Glutamatergic neuron (in vitro differentiated cells): Measurements from ENCODE around the gene COL20A1. TPM values are rescaled to one million over a fixed set of nuclear protein-coding genes. Genes with fewer than 3 reads are reported as not detected.
"Not testable (repeated sequence)": the region's sequence is repeated elsewhere in the genome, so short reads cannot be mapped to it uniquely, and the experiment has no call there.

ENCODE experiments used
- DNase-seq: peaks from one replicate; pipeline ENCODE4 v3.0.0; 2022
- H3K27ac Mint-ChIP-seq: one replicate; pipeline ENCODE4 v1.8.0; 2020; ENCODE audit warnings: mild to moderate bottlenecking, mixed read lengths, inconsistent platforms; ENCODE audit not compliant: unreplicated experiment
- H3K27me3 Mint-ChIP-seq: one replicate; pipeline ENCODE4 v1.8.0; 2020; ENCODE audit warnings: mild to moderate bottlenecking, moderate library complexity, mixed read lengths, inconsistent platforms; ENCODE audit not compliant: unreplicated experiment
- H3K36me3 Mint-ChIP-seq: one replicate; pipeline ENCODE4 v1.8.0; 2020; ENCODE audit warnings: mild to moderate bottlenecking, mixed read lengths, inconsistent platforms; ENCODE audit not compliant: unreplicated experiment
- H3K4me1 Mint-ChIP-seq: one replicate; pipeline ENCODE4 v1.8.0; 2020; ENCODE audit warnings: mild to moderate bottlenecking, low read depth, mixed read lengths, inconsistent platforms; ENCODE audit not compliant: unreplicated experiment
- H3K4me3 Mint-ChIP-seq: one replicate; pipeline ENCODE4 v1.8.0; 2020; ENCODE audit warnings: mild to moderate bottlenecking, mixed read lengths, inconsistent platforms; ENCODE audit not compliant: unreplicated experiment
- H3K9me3 Mint-ChIP-seq: one replicate; pipeline ENCODE4 v1.8.0; 2020; ENCODE audit warnings: mild to moderate bottlenecking, moderate library complexity, mixed read lengths, inconsistent platforms; ENCODE audit not compliant: unreplicated experiment
- total RNA-seq: library from RNA; stranded (reverse); fragmentation: NEBNext Ultra II Directional; extraction: Animal tissue kit (Norgen Biotek cat#: 25700); gene quantifications from one replicate; pipeline ENCODE4 v1.2.1, GENCODE V29; 2021; ENCODE audit not compliant: unreplicated experiment
- TF ChIP-seq, protein P1 (sequence below): fragments of 200-600 bp; sonication (generic); IDR thresholded peaks from one replicate; pipeline ENCODE4 v1.5.0; 2021; ENCODE audit not compliant: partially characterized antibody, unreplicated experiment

COL20A1 gene
- total RNA-seq, 1 donor from 2014 or later, result 2.1 TPM

DNA sequence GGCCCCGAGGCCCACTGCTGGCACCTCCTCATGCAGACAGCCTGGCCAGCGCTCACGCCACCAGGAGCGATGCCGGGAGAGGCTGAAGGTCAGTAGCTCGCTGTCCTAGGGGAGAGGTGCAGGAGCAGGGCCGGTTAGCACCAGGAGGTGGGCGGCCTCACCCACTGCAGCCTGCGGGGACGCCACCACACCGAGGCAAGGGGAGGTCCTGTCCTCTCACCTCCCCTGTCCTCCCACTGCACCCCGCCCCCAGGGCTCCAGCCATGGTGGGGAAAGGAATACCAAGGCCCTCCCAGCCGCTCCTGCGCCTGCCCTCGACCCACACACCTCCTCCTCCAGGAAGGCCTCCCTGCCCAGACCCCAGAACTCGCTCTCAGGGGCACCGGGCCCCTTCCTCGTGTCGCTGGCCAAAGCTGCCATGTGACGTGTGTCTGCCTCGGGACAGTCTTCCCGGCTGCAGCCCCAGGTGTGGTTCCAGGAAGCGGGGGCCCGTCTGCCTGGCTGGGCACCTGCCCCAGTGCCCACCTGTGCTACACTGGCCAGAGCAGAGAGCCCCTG is 45.2 kb upstream of the COL20A1 start:
- no peak overlapping the region for H3K27ac Mint-ChIP-seq
- peaks cover 9% of the 10 kb centered on the region for H3K27me3 Mint-ChIP-seq
- DNase-seq, result no peak
- H3K4me1 Mint-ChIP-seq, result peaks cover 28% of the 10 kb centered on the region
- H3K9me3 Mint-ChIP-seq, result peaks cover 6% of the 10 kb centered on the region
- TF ChIP-seq, protein P1, sequence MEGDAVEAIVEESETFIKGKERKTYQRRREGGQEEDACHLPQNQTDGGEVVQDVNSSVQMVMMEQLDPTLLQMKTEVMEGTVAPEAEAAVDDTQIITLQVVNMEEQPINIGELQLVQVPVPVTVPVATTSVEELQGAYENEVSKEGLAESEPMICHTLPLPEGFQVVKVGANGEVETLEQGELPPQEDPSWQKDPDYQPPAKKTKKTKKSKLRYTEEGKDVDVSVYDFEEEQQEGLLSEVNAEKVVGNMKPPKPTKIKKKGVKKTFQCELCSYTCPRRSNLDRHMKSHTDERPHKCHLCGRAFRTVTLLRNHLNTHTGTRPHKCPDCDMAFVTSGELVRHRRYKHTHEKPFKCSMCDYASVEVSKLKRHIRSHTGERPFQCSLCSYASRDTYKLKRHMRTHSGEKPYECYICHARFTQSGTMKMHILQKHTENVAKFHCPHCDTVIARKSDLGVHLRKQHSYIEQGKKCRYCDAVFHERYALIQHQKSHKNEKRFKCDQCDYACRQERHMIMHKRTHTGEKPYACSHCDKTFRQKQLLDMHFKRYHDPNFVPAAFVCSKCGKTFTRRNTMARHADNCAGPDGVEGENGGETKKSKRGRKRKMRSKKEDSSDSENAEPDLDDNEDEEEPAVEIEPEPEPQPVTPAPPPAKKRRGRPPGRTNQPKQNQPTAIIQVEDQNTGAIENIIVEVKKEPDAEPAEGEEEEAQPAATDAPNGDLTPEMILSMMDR, result no peak
- no peak overlapping the region for H3K4me3 Mint-ChIP-seq
- no peaks in the 10 kb centered on the region for H3K36me3 Mint-ChIP-seq

DNA sequence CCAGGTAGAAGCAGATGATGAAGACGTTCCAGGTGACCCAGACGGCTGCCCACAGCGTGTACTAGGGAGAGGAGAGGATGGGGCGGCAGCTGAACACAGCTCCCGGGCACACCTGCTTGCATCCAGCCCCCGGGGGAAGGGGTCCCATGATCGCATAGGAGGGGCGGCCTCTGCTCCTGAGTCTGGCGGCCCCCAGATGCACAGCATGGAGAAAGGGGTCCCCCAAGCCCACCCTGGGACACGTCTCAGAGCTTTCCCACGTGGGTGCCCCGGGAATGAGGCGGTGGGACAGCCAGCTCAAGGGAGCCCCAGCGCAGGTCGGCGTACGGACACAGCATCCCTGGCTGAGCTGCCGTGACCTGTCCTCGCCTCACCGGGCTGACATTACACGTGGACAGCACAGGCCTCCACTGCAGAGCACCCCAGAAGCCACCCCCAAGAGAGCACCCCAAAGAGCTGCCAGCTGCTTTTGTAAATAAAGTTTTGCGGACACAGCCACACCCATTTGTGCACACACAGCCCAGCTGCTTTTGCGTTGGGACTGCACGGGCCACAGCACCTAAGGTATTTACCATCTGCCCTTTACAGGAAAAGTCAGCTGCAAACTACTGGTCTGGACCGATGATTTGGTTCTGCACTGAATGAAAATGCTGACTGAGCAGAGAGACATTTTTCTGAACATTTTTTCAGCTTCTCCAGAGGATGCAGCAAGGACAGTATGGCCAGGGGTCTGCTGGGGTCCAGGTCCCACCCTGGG is 44.0 kb upstream of the COL20A1 start:
- Mint-ChIP-seq H3K4me1 (peaks cover 27% of the 10 kb centered on the region), H3K9me3 (peaks cover 9% of the 10 kb centered on the region), H3K27me3 (peaks cover 12% of the 10 kb centered on the region), H3K4me3 (peak overlapping the region; percentile 69), H3K36me3 (no peaks in the 10 kb centered on the region), H3K27ac (no peak overlapping the region)
- TF ChIP-seq, protein P1, result no peak
- no peak for DNase-seq

GRCh38 chr20:63249891-63250290 is 43.1 kb upstream of the COL20A1 start:
- Mint-ChIP-seq H3K4me1 (peaks cover 27% of the 10 kb centered on the region), H3K9me3 (peaks cover 10% of the 10 kb centered on the region), H3K27me3 (peaks cover 12% of the 10 kb centered on the region), H3K36me3 (no peaks in the 10 kb centered on the region), H3K27ac (no peak overlapping the region), H3K4me3 (no peak overlapping the region)
- DNase-seq, result no peak
- TF ChIP-seq, protein P1, result no peak

DNA sequence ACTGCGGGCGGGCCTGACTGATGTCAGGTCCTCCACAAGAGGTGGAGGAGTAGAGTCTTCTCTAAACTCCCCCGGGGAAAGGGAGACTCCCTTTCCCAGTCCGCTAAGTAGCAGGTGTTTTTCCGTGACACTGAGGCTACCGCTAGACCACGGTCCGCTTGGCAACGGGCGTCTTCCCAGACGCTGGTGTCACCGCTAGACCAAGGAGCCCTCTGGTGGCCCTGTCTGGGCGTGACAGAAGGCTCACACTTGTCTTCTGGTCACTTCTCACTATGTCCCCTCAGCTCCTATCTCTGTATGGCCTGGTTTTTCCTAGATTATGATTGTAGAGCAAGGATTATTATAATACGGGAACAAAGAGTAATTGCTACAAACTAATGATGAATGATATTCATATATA is 41.6 kb upstream of the COL20A1 start:
- H3K4me1 Mint-ChIP-seq, result peaks cover 37% of the 10 kb centered on the region
- peaks cover 13% of the 10 kb centered on the region for H3K9me3 Mint-ChIP-seq
- H3K36me3 Mint-ChIP-seq, H3K27me3 Mint-ChIP-seq: not testable (repeated sequence)
- peak; percentile 77 for DNase-seq
- TF ChIP-seq, protein P1, result peak; percentile 58
- H3K27ac Mint-ChIP-seq, result peak overlapping the region; percentile 48
- H3K4me3 Mint-ChIP-seq, result peak overlapping the region; percentile 64

GRCh38 chr20:63252284-63252711 is 40.7 kb upstream of the COL20A1 start:
- peaks cover 13% of the 10 kb centered on the region for H3K27me3 Mint-ChIP-seq
- H3K4me3 Mint-ChIP-seq, result peak overlapping the region; percentile 94
- peaks cover 43% of the 10 kb centered on the region for H3K4me1 Mint-ChIP-seq
- peak overlapping the region; percentile 99 for H3K27ac Mint-ChIP-seq
- peaks cover 6% of the 10 kb centered on the region for H3K36me3 Mint-ChIP-seq
- TF ChIP-seq, protein P1, result no peak
- peaks cover 15% of the 10 kb centered on the region for H3K9me3 Mint-ChIP-seq
- DNase-seq, result no peak
